Activated naive CD4-positive, alpha-beta T cell treated with anti-CD3 and anti-CD28 coated beads, Interleukin-2, amount 50 U/mL, for 24 hours (primary cell): ENCODE data around the gene BTBD9.

Experiments
- H3K27ac Mint-ChIP-seq: one replicate; pipeline ENCODE4 v1.8.0; 2021; ENCODE audit warnings: mild to moderate bottlenecking, mixed read lengths
- H3K27me3 Mint-ChIP-seq: one replicate; pipeline ENCODE4 v1.8.0; 2021; ENCODE audit warnings: mixed read lengths
- H3K36me3 Mint-ChIP-seq: one replicate; pipeline ENCODE4 v1.8.0; 2021; ENCODE audit warnings: mixed read lengths
- H3K4me1 Mint-ChIP-seq: one replicate; pipeline ENCODE4 v1.8.0; 2021; ENCODE audit warnings: mixed read lengths
- H3K4me3 Mint-ChIP-seq: one replicate; pipeline ENCODE4 v1.8.0; 2021; ENCODE audit warnings: mild to moderate bottlenecking, mixed read lengths
- H3K9me3 Mint-ChIP-seq: one replicate; pipeline ENCODE4 v1.8.0; 2021; ENCODE audit warnings: mixed read lengths

BTBD9 gene

DNA sequence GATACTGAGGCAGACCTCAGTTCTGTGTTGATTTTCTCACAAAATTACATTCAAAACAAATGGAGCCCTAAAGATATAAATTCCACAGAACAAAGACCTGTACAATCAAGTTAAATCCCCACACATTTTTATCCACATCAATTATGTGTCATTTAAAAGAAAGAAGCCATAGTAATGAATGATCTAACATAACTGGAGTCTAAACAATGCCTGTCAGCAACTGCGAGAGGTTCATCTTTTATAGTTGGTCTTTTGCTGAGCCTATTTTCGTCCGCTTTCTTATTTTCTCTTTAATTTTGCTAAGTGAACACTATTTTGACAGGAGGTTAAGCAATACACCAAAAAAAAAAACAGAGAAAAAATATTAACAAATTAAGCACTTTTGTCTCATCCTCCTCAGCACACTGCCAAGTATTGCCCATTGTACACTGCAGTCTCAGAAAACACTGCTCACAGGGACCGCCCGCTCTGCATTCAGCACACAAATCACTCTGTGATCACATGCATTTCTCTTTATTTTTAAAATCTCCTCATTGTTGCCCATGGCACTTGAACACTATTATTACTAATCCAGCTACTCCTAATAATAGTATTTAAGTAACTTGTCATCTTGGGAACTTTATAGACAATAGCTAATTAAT, 140.8 kb downstream of the BTBD9 start:
- Mint-ChIP-seq H3K36me3 (no peaks in the 10 kb centered on the region), H3K4me3 (no peak overlapping the region), H3K9me3 (no peaks in the 10 kb centered on the region), H3K4me1 (peaks cover 18% of the 10 kb centered on the region), H3K27ac (peak overlapping the region; percentile 57), H3K27me3 (no peaks in the 10 kb centered on the region)

DNA sequence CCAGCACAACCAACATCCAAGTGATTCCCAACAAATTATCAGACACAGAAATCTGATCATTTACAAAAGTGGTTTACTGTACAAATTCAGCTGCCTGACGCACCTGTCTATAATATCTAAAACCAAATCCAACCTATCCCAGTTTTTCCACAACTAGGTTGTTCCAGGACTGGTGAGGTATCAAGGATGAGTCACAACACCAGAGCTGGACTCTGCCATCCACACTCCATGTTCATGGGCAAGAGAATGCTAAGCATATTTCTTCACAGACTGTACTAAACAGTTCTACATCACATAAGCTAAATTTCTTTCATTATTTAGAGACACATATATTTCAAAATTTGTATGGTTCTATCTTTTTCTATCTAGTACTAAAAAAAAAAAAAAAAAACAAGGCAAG, 141.6 kb downstream of the BTBD9 start:
- peaks cover 18% of the 10 kb centered on the region for H3K4me1 Mint-ChIP-seq
- H3K27me3 Mint-ChIP-seq = no peaks in the 10 kb centered on the region
- no peak overlapping the region for H3K27ac Mint-ChIP-seq
- no peak overlapping the region for H3K4me3 Mint-ChIP-seq
- H3K36me3 Mint-ChIP-seq = no peaks in the 10 kb centered on the region
- no peaks in the 10 kb centered on the region for H3K9me3 Mint-ChIP-seq

DNA sequence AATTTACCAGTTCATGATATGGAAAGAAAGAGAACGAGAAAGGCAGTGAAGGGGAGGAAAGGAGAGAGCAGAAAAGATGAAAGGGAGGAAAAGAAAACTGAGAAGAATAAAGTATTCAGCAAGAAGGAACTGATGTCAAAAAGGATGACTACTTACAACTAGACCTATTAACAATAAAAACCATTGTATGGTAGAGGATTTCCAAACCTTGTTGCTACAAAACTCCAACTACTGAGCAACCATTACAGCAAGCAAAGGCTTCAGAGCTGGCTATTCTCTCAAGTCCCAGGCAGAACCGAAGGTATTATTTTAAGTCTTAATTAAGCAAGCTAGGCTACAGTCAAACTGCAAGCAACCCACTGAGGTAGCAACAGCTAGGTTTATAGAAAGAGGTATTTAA, 142.2 kb downstream of the BTBD9 start:
- Mint-ChIP-seq H3K4me3 (no peak overlapping the region), H3K27me3 (no peaks in the 10 kb centered on the region), H3K4me1 (peaks cover 18% of the 10 kb centered on the region), H3K9me3 (no peaks in the 10 kb centered on the region), H3K36me3 (no peaks in the 10 kb centered on the region), H3K27ac (peak overlapping the region; percentile 67)

- Mint-ChIP-seq H3K9me3 (no peaks in the 10 kb centered on the region), H3K4me3 (no peak overlapping the region), H3K4me1 (peaks cover 18% of the 10 kb centered on the region), H3K27ac (no peak overlapping the region), H3K27me3 (no peaks in the 10 kb centered on the region), H3K36me3 (no peaks in the 10 kb centered on the region)
Observed at GRCh38 chr6:38495922-38496635, 143.7 kb downstream of the BTBD9 start.

DNA sequence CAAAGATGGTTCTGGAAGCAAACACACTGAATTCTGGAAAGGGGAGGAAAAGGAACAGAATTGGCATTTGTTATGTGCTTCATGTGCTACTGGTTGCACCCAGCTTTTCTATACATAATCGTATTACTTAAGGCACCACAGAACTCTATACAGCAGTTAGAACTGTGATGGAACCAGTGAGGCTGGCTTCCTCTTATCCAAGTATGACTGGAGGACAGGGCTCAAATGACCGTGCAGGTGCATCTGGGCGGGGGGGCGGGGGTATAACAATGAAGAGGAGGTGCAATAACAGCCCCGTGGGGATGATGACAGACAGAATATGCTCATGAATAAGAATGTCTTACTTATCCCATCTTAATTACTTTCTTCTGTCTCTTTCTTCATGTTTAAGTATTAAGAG, 144.2 kb downstream of the BTBD9 start:
- Mint-ChIP-seq H3K4me1 (peaks cover 18% of the 10 kb centered on the region), H3K9me3 (no peaks in the 10 kb centered on the region), H3K27me3 (no peaks in the 10 kb centered on the region), H3K4me3 (no peak overlapping the region), H3K36me3 (no peaks in the 10 kb centered on the region), H3K27ac (no peak overlapping the region)

DNA sequence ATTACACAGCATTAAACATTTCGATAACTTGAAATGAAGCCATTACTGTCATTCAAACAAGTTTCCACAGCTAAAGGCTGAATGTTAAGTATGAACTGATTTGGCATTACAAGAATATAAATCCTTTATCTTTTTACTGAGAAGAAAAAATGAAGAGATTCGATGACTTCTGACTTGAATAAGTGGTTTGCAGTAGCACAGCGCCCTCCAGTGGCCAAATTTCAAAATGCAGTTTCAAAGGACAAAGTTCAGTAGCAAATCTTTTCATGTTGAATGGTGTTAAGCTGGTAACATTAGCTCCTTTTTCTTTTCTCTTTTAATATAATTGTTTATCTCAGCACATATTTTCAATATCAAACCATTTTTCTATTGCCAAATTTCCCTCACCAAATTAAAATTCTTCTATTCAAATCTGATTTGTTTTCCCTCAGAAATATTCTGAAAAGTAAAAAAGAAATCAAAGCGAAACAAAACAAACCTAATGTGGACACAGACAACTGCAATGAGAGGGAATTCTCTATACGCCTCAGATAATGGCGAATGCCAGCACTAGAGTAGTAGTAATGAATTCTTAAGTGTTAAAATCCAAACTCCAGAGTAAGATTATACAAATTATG, 145.7 kb downstream of the BTBD9 start:
- Mint-ChIP-seq H3K27ac (no peak overlapping the region), H3K27me3 (no peaks in the 10 kb centered on the region), H3K4me3 (no peak overlapping the region), H3K9me3 (no peaks in the 10 kb centered on the region), H3K4me1 (peaks cover 18% of the 10 kb centered on the region), H3K36me3 (peaks cover 3% of the 10 kb centered on the region)

- peaks cover 13% of the 10 kb centered on the region for H3K4me1 Mint-ChIP-seq
- H3K4me3 Mint-ChIP-seq = no peak overlapping the region
- no peak overlapping the region for H3K27ac Mint-ChIP-seq
- peaks cover 3% of the 10 kb centered on the region for H3K36me3 Mint-ChIP-seq
- H3K9me3 Mint-ChIP-seq = no peaks in the 10 kb centered on the region
- no peaks in the 10 kb centered on the region for H3K27me3 Mint-ChIP-seq
Observed at GRCh38 chr6:38492031-38492430, 147.7 kb downstream of the BTBD9 start.

DNA sequence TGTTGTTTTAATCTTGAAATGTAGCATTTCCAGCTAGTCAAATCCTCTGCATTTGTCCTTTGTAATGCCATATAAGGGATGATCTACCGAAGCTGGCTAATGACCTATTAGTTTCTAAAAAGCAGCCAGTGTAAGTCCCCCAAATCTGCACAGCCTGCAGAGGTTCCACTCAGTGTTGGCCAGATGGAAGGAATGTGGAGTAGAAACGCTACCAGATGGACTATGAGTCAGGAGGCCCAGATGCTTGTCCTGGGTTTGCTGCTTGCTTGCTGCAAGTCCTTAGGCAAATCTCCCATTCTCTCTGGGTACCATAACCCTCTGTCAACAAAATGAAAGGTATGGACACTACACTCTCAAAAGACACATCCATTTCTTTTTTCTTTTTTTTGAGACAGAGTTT, 149.8 kb downstream of the BTBD9 start:
- no peak overlapping the region for H3K4me3 Mint-ChIP-seq
- H3K9me3 Mint-ChIP-seq = no peaks in the 10 kb centered on the region
- H3K27ac Mint-ChIP-seq = no peak overlapping the region
- peaks cover 3% of the 10 kb centered on the region for H3K36me3 Mint-ChIP-seq
- no peaks in the 10 kb centered on the region for H3K27me3 Mint-ChIP-seq
- H3K4me1 Mint-ChIP-seq = peaks cover 7% of the 10 kb centered on the region

GRCh38 chr6:38487423-38487822, 152.3 kb downstream of the BTBD9 start:
- H3K27ac Mint-ChIP-seq = no peak overlapping the region
- no peaks in the 10 kb centered on the region for H3K27me3 Mint-ChIP-seq
- H3K4me1 Mint-ChIP-seq = no peaks in the 10 kb centered on the region
- no peak overlapping the region for H3K4me3 Mint-ChIP-seq
- no peaks in the 10 kb centered on the region for H3K9me3 Mint-ChIP-seq
- H3K36me3 Mint-ChIP-seq = peaks cover 3% of the 10 kb centered on the region

DNA sequence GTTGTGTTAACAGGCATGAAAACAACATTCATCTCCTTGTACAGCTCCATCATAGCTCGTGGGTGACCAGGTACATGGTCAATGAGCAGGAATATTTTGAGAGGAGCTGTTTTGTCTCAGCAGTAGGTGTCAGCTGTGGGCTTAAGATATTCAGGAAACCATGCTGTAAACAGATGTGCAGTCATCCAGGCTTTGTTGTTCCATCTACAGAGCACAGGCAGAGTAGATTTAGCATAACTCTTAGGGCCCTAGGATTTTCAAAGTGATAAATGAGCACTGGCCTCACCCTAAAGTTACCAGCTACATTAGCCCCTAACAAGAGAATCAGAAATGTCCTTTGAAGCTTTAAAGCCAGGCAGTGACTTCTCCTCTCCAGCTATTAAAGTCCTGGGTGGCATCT, 154.2 kb downstream of the BTBD9 start:
- Mint-ChIP-seq H3K27me3 (no peaks in the 10 kb centered on the region), H3K9me3 (no peaks in the 10 kb centered on the region), H3K27ac (no peak overlapping the region), H3K36me3 (peaks cover 3% of the 10 kb centered on the region), H3K4me1 (no peaks in the 10 kb centered on the region), H3K4me3 (no peak overlapping the region)

- no peak overlapping the region for H3K27ac Mint-ChIP-seq
Observed at GRCh38 chr6:38484656-38485055, 155.1 kb downstream of the BTBD9 start.

GRCh38 chr6:38483526-38483925, 156.2 kb downstream of the BTBD9 start:
- no peak overlapping the region for H3K4me3 Mint-ChIP-seq
- no peak overlapping the region for H3K27ac Mint-ChIP-seq
- H3K9me3 Mint-ChIP-seq = no peaks in the 10 kb centered on the region

More at GRCh38 chr6:38484656-38485055, 155.1 kb downstream of the BTBD9 start:
- no peak overlapping the region for H3K4me3 Mint-ChIP-seq
- H3K36me3 Mint-ChIP-seq = peaks cover 1% of the 10 kb centered on the region
- no peaks in the 10 kb centered on the region for H3K4me1 Mint-ChIP-seq
- H3K27me3 Mint-ChIP-seq = no peaks in the 10 kb centered on the region
- H3K9me3 Mint-ChIP-seq = no peaks in the 10 kb centered on the region

DNA sequence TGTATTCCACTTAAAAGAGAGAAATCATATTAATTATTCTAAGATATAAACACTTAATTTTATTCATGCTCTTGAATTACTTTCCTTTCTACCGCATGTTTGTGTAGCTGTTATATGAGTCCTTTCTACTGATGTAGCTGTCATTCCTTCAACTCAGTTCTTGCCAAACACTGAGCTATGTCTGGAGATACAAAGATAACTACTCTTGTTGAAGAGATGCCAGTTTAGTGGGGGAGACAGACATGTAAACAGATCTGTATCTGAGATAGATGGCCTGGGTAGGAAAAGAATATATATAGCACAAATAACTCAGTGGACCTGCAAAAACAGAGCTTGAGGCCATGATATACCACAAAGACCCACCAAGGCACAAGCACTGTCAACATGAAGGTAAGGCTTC, 157.3 kb downstream of the BTBD9 start:
- H3K4me1 Mint-ChIP-seq = no peaks in the 10 kb centered on the region
- no peak overlapping the region for H3K27ac Mint-ChIP-seq
- H3K4me3 Mint-ChIP-seq = no peak overlapping the region

More at GRCh38 chr6:38483526-38483925, 156.2 kb downstream of the BTBD9 start:
- Mint-ChIP-seq H3K27me3 (no peaks in the 10 kb centered on the region), H3K36me3 (no peaks in the 10 kb centered on the region), H3K4me1 (no peaks in the 10 kb centered on the region)

DNA sequence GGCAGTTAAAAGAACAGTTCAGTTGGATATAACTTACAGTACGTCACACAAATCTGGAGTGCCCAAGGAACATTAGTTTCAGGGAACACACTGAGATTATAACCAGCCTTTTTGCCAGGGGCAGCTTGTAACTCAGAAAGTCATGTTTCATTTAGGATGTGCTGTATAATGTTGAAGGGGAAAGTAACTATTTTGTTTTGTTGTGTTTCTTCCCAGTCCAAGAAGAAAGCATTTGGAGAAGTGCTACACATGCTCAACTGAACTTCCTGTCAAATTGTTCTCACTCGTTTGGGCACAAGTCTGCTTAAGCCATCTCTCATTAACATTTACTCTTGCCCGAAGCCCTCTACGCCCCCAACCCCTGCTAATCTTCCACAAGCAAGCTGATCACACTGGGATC, 157.9 kb downstream of the BTBD9 start:
- Mint-ChIP-seq H3K36me3 (no peaks in the 10 kb centered on the region), H3K4me3 (no peak overlapping the region), H3K27ac (no peak overlapping the region)

More for the DNA sequence above, 157.3 kb downstream of the BTBD9 start:
- Mint-ChIP-seq H3K27me3 (no peaks in the 10 kb centered on the region), H3K36me3 (no peaks in the 10 kb centered on the region), H3K9me3 (no peaks in the 10 kb centered on the region)

DNA sequence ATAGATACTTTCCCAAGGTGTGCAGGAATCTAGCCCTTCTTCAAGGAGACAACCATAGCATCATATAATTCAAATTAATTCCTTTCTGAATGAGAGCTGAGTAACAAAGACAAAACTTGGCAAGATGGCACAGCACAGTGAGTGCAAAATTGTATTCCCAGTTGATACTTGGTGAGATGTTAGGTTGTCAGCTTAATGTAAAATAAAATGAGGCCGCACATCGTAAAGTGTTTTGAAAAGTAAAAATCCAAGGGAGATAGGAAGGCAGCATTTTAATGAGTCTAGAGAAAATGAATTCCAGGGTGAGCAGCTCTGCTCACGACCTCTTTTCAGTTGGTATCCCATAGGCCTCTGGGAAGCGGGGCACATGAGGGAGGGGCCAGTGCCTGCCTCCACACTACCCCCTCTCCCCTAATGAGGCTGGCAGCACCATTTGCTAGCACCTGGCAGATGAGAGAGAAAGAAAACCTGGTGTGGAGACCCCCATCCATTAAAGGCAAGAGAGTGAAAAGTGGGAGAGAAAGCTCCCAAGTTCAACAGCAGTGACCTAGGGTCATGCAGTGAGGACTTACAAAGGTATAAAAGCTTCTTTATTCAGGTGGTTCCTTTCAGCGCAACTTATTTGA, 158.4 kb downstream of the BTBD9 start:
- Mint-ChIP-seq H3K27ac (no peak overlapping the region), H3K4me3 (no peak overlapping the region), H3K27me3 (no peaks in the 10 kb centered on the region), H3K9me3 (no peaks in the 10 kb centered on the region), H3K36me3 (no peaks in the 10 kb centered on the region), H3K4me1 (peaks cover 4% of the 10 kb centered on the region)

More for the DNA sequence above, 157.9 kb downstream of the BTBD9 start:
- Mint-ChIP-seq H3K27me3 (no peaks in the 10 kb centered on the region), H3K9me3 (no peaks in the 10 kb centered on the region), H3K4me1 (peaks cover 2% of the 10 kb centered on the region)

- H3K4me3 Mint-ChIP-seq = no peak overlapping the region
Observed at GRCh38 chr6:38480036-38480435, 159.7 kb downstream of the BTBD9 start.

More at GRCh38 chr6:38480036-38480435, 159.7 kb downstream of the BTBD9 start:
- H3K36me3 Mint-ChIP-seq = peaks cover 1% of the 10 kb centered on the region
- no peak overlapping the region for H3K27ac Mint-ChIP-seq
- no peaks in the 10 kb centered on the region for H3K9me3 Mint-ChIP-seq
- no peaks in the 10 kb centered on the region for H3K27me3 Mint-ChIP-seq
- H3K4me1 Mint-ChIP-seq = peaks cover 4% of the 10 kb centered on the region
